H1 (cell line): ENCODE measurements around the gene BTBD16. TPM values are rescaled to one million over a fixed set of nuclear protein-coding genes. Genes with fewer than 3 reads are reported as not detected.

Experiments
- CTCF ChIA-PET: fragments of 300-600 bp; sonication (Branson Sonifier 250); formaldehyde crosslinking; loops from one replicate; lab custom pipeline; 2021; ENCODE audit not compliant: partially characterized antibody; lab: Charles Lee
- POLR2A ChIA-PET: fragments of 300-600 bp; sonication (Branson Sonifier 250); formaldehyde crosslinking; loops from one replicate; lab custom pipeline; 2021; ENCODE audit warnings: inconsistent platforms; ENCODE audit not compliant: partially characterized antibody; lab: Charles Lee
- DNase-seq, 2 experiments: peaks; one replicate each; pipeline versions ENCODE4 v3.0.0 to v3.0.0-alpha.2; 2010 to 2022; ENCODE audit warnings: low spot score in 2 of 2, low read depth in 1 of 2, mixed read lengths in 1 of 2
- FAIRE-seq: peaks from 2 replicates; lab custom pipeline; 2011; peaks lifted over from hg19 to GRCh38; lab: Jason Lieb, UNC
- H2AFZ ChIP-seq: 2 replicates; pipeline ENCODE4 v1.8.1; 2012; ENCODE audit warnings: low read length, inconsistent platforms
- H2AK5ac ChIP-seq: 2 replicates; pipeline ENCODE4 v1.6.1; 2013; ENCODE audit warnings: low read depth, low read length
- H2BK120ac ChIP-seq: replicated peaks from 2 replicates; pipeline ENCODE3; 2013; ENCODE audit warnings: low read depth, low read length, inconsistent platforms
- H2BK12ac ChIP-seq: 2 replicates; pipeline ENCODE4 v1.6.1; 2013; ENCODE audit warnings: low read depth, low read length
- H2BK15ac ChIP-seq: 2 replicates; pipeline ENCODE4 v1.6.1; 2013; ENCODE audit warnings: low read length
- H2BK20ac ChIP-seq: 2 replicates; pipeline ENCODE4 v1.6.1; 2013; ENCODE audit warnings: low read length
- H2BK5ac ChIP-seq: 2 replicates; pipeline ENCODE4 v1.6.1; 2013; ENCODE audit warnings: low read depth, low read length
- H3K14ac ChIP-seq: 2 replicates; pipeline ENCODE4 v1.6.1; 2013; ENCODE audit warnings: inconsistent platforms; ENCODE audit not compliant: insufficient read length
- H3K18ac ChIP-seq: 2 replicates; pipeline ENCODE4 v1.6.1; 2013; ENCODE audit warnings: low read length; ENCODE audit errors: extremely low read depth
- H3K23ac ChIP-seq: 2 replicates; pipeline ENCODE4 v1.6.1; 2013; ENCODE audit warnings: inconsistent platforms; ENCODE audit not compliant: insufficient read length
- H3K23me2 ChIP-seq: 2 replicates; pipeline ENCODE4 v1.6.1; 2013; ENCODE audit warnings: low read depth, low read length
- H3K27ac ChIP-seq: 2 replicates; pipeline ENCODE4 v1.6.1; 2011; ENCODE audit warnings: low read depth, low read length, inconsistent platforms
- H3K27me3 ChIP-seq, 4 experiments: replicated peaks in 1 of 4; 1 replicate in 1 of 4; 2 replicates in 3 of 4; pipeline versions ENCODE4 v1.6.1 to v1.8.1; 2011 to 2013; ENCODE audit warnings: low read length in 3 of 4, mild to moderate bottlenecking in 3 of 4, inconsistent platforms in 2 of 4, mixed read lengths in 2 of 4, moderate library complexity in 1 of 4; ENCODE audit not compliant: control insufficient read depth in 3 of 4, insufficient read depth in 3 of 4; ENCODE audit errors: extremely low read depth in 1 of 4
- H3K36me3 ChIP-seq, 4 experiments: 2 replicates each; pipeline versions ENCODE4 v1.6.1 to v1.8.1; 2011 to 2013; ENCODE audit warnings: mild to moderate bottlenecking in 4 of 4, low read length in 3 of 4, moderate library complexity in 2 of 4, control low read depth in 1 of 4, inconsistent platforms in 1 of 4; ENCODE audit not compliant: insufficient read depth in 4 of 4, control insufficient read depth in 2 of 4
- H3K4ac ChIP-seq: replicated peaks from 2 replicates; pipeline ENCODE3; 2013; ENCODE audit warnings: low read length, low read depth, mixed read lengths, inconsistent platforms; ENCODE audit not compliant: insufficient read length
- H3K4me1 ChIP-seq, 4 experiments: replicated peaks in 1 of 4; 1 replicate in 1 of 4; 2 replicates in 3 of 4; pipeline versions ENCODE4 v1.6.1 to v1.8.1; 2011 to 2013; ENCODE audit warnings: low read length in 3 of 4, inconsistent platforms in 2 of 4, mixed read lengths in 1 of 4; ENCODE audit not compliant: insufficient read depth in 4 of 4, control insufficient read depth in 3 of 4
- H3K4me2 ChIP-seq, 2 experiments: 2 replicates each; pipeline versions ENCODE4 v1.6.1 to v1.8.1; 2011 to 2013; ENCODE audit warnings: low read depth in 2 of 2, low read length in 2 of 2, control low read depth in 1 of 2, inconsistent platforms in 1 of 2, mild to moderate bottlenecking in 1 of 2; ENCODE audit not compliant: insufficient read depth in 1 of 2
- H3K4me3 ChIP-seq, 4 experiments: fragments of 200-600, 300-600 bp in 1 of 4; sonication (generic), shearing (Covaris generic), sonication (Bioruptor Twin) in 1 of 4; 2 replicates each; pipeline versions ENCODE4 v1.5.1 to v1.8.1; 2011 to 2016; ENCODE audit warnings: low read length in 4 of 4, low read depth in 3 of 4, control low read depth in 2 of 4, inconsistent platforms in 2 of 4, mild to moderate bottlenecking in 2 of 4, mixed read lengths in 1 of 4, moderate library complexity in 1 of 4; ENCODE audit not compliant: insufficient read depth in 2 of 4; ENCODE audit errors: extremely low read depth in 1 of 4
- H3K56ac ChIP-seq: replicated peaks from 2 replicates; pipeline ENCODE3; 2013; ENCODE audit warnings: low read depth, mild to moderate bottlenecking, mixed read lengths, low read length, inconsistent platforms; ENCODE audit not compliant: insufficient read length
- H3K79me1 ChIP-seq: 2 replicates; pipeline ENCODE4 v1.6.1; 2013; ENCODE audit warnings: low read depth, low read length, control low read depth
- H3K79me2 ChIP-seq, 2 experiments: 2 replicates each; pipeline versions ENCODE4 v1.6.1 to v1.8.1; 2012 to 2013; ENCODE audit warnings: low read length in 2 of 2, mild to moderate bottlenecking in 2 of 2, inconsistent platforms in 1 of 2; ENCODE audit not compliant: insufficient read depth in 2 of 2, control insufficient read depth in 1 of 2
- H3K9ac ChIP-seq, 4 experiments: replicated peaks in 1 of 4; 1 replicate in 1 of 4; 2 replicates in 3 of 4; pipeline versions ENCODE4 v1.6.1 to v1.8.1; 2011 to 2013; ENCODE audit warnings: low read depth in 3 of 4, low read length in 3 of 4, control low read depth in 2 of 4, mild to moderate bottlenecking in 2 of 4, moderate library complexity in 2 of 4, inconsistent platforms in 1 of 4; ENCODE audit errors: extremely low read depth in 1 of 4
- H3K9me3 ChIP-seq, 2 experiments: 2 replicates each; pipeline versions ENCODE4 v1.6.1 to v1.8.1; 2012 to 2013; ENCODE audit warnings: mild to moderate bottlenecking in 2 of 2, moderate library complexity in 2 of 2, control low read depth in 1 of 2, inconsistent platforms in 1 of 2, low read depth in 1 of 2, low read length in 1 of 2, mixed read lengths in 1 of 2; ENCODE audit not compliant: insufficient read depth in 2 of 2
- H4K20me1 ChIP-seq, 2 experiments: replicated peaks in 1 of 2; 2 replicates each; pipeline versions ENCODE3 to v1.8.1; 2011 to 2013; ENCODE audit warnings: inconsistent platforms in 2 of 2, low read length in 2 of 2, mild to moderate bottlenecking in 1 of 2; ENCODE audit not compliant: insufficient read depth in 2 of 2, control insufficient read depth in 1 of 2
- H4K5ac ChIP-seq: 2 replicates; pipeline ENCODE4 v1.6.1; 2013; ENCODE audit warnings: low read length, low read depth, mixed read lengths, inconsistent platforms; ENCODE audit not compliant: insufficient read length
- H4K8ac ChIP-seq: 2 replicates; pipeline ENCODE4 v1.8.0; 2013; ENCODE audit warnings: mild to moderate bottlenecking, moderate library complexity, low read length, inconsistent platforms; ENCODE audit not compliant: insufficient read depth; ENCODE audit errors: extremely low read depth
- H4K91ac ChIP-seq: replicated peaks from 2 replicates; pipeline ENCODE3; 2013; ENCODE audit warnings: low read length, mixed read lengths, inconsistent platforms; ENCODE audit not compliant: insufficient read length
- CHD1 ChIP-seq: IDR thresholded peaks from 2 replicates; pipeline ENCODE4 v1.6.1; 2012; ENCODE audit warnings: low read depth, low read length, improper control_type of control experiment
- POLR2AphosphoS5 ChIP-seq: IDR thresholded peaks from 2 replicates; pipeline ENCODE4 v1.6.1; 2011; ENCODE audit warnings: low read depth, low read length
- SIN3A ChIP-seq, 2 experiments: IDR thresholded peaks in 1 of 2; conservative IDR thresholded peaks in 1 of 2; 2 replicates each; pipeline ENCODE4 v1.6.1; 2011 to 2012; ENCODE audit warnings: low read length in 2 of 2, improper control_type of control experiment in 1 of 2, low read depth in 1 of 2, mild to moderate bottlenecking in 1 of 2
- TAF7 ChIP-seq: optimal IDR thresholded peaks from 2 replicates; pipeline ENCODE3; 2011; ENCODE audit warnings: low read depth, mild to moderate bottlenecking, inconsistent platforms, low read length, moderate library complexity, borderline replicate concordance
- WGBS, 2 experiments: shearing (Covaris generic) in 1 of 2; methylation state at CpG; one replicate each; pipeline versions ENCODE4 v1.1.6 to v1.1.7; 2013 to 2015; ENCODE audit warnings: low lambda C conversion rate in 2 of 2, mixed read lengths in 2 of 2, inconsistent platforms in 1 of 2, low coverage in 1 of 2, missing lambda C conversion rate in 1 of 2; ENCODE audit not compliant: insufficient replicate concordance in 2 of 2, insufficient coverage in 1 of 2, insufficient read length in 1 of 2; ENCODE audit errors: extremely low coverage in 1 of 2, missing lambda C conversion rate in 1 of 2; 5-methylcytosine and 5-hydroxymethylcytosine counted together
- polyA plus RNA-seq, 7 experiments: library from polyadenylated mRNA; depleted of rRNA in 3 of 7; stranded (reverse) in 5 of 7; unstranded in 2 of 7; fragments of >200 nt in 5 of 7; fragments of 200-250 nt in 2 of 7; gene quantifications; 1 replicate in 5 of 7; 2 replicates in 1 of 7; 4 replicates in 1 of 7; pipeline versions ENCODE4 v1.2.1 to v1.2.3, GENCODE V29; 2011 to 2013; ENCODE audit warnings: missing spikeins in 2 of 7, mixed read lengths in 2 of 7
- total RNA-seq: library from RNA; stranded (reverse); fragmentation: NEBNext Ultra II Directional; extraction: Animal tissue kit (Norgen Biotek cat#: 25700); gene quantifications from 2 replicates; pipeline ENCODE4 v1.2.1, GENCODE V29; 2021

Gene BTBD16
- total and polyA plus RNA-seq, 2 of the 8 experiments (the other 6 are each of a cell fraction or from before 2014, with no cell fraction given) = 0.05 TPM; not detected in 1

DNA sequence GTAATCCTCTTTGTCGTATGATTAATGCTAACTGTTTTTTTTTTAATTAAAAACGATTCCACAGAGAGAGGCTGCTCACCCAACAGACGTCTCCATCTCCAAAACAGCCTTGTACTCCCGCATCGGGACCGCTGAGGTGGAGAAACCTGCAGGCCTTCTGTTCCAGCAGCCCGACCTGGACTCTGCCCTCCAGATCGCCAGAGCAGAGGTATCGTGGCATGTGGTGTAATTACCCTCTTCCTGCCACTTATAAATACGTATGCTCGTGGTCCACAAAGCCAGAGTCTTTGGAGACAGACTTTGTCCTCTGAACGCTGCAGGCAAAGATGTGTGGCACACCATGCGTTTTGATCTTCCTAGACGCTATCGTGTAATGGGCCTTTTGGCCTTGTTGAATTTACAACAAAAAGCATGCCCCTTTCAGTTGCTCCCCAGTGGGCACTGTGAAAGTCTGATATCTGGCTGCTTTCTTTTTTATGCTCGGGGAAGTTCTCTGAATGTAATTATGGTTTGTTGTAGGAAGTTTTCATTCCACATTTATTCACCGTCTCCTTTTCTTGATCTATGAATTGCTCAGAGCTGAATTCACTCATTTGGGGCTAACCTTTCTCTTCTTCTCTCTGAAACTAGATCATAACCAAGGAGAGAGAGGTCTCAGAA lies 33.6 kb upstream of the BTBD16 start:
- Histone ChIP-seq H2AK5ac (no peak overlapping the region), H4K20me1 (peaks cover 0 to 3% of the 10 kb centered on the region in 2 experiments), H3K23ac (no peak overlapping the region), H3K27me3 (no peaks in the 10 kb centered on the region), H3K14ac (no peak overlapping the region), H2BK20ac (no peak overlapping the region), H3K79me1 (no peaks in the 10 kb centered on the region), H2BK12ac (no peak overlapping the region), H3K36me3 (peaks cover 17 to 47% (median 34%) of the 10 kb centered on the region in 4 experiments), H4K5ac (no peak overlapping the region), H3K4me1 (no peaks in the 10 kb centered on the region), H3K23me2 (no peaks in the 10 kb centered on the region), H4K8ac (no peak overlapping the region), H3K4me2 (no peak overlapping the region), H3K9ac (no peak overlapping the region), H3K79me2 (no peaks in the 10 kb centered on the region), H3K4me3 (no peak overlapping the region), H3K18ac (no peak overlapping the region), H4K91ac (no peak overlapping the region), H3K56ac (no peak overlapping the region), H2AFZ (no peak overlapping the region), H3K9me3 (no peaks in the 10 kb centered on the region), H2BK120ac (no peak overlapping the region), H2BK15ac (no peak overlapping the region), H2BK5ac (no peak overlapping the region), H3K4ac (no peak overlapping the region), H3K27ac (no peak overlapping the region)
- DNase-seq (no peak), FAIRE-seq (no peak)
- TF ChIP-seq SIN3A (conservative IDR thresholded peaks at IDR 0.05 in 1 of 2, IDR thresholded peaks at IDR 0.05 in 1 of 2; ENCODE audit: low read depth in 1 of 2, low read length in 2 of 2) (no peak), TAF7 (no peak), CHD1 (no peak), POLR2AphosphoS5 (no peak)
- ChIA-PET CTCF (interaction anchor here (0.7 kb wide), 1 partner anchor 63 kb away, joined by 5 read pairs; no protein-coding TSS in a partner anchor), POLR2A (no interaction called here)
- 95% methylated on average over 17 of the region's 17 CpGs; no CpG with 5 or more reads in 1 of the 2 experiments for WGBS, 2 experiments
